K562 (cell line): Measurements from ENCODE around the gene ARL5C. TPM values are rescaled to one million over a fixed set of nuclear protein-coding genes. Genes with fewer than 3 reads are reported as not detected.

Source experiments
- ATAC-seq: fragments of 200-7000 bp; cut with Tn5 transposase; 3 replicates; pipeline ENCODE4 v1.9.1; 2020; ENCODE audit warnings: moderate library complexity
- BruUV-seq: library from RNA; stranded (reverse); fragments of 400-500 nt; replicated peaks from 2 replicates; lab custom pipeline; 2021; lab: Mats Ljungman, UMichigan
- CTCF ChIA-PET: fragments of 300-600 bp; formaldehyde crosslinking; extraction: SDS; loops from one replicate; lab custom pipeline; 2021; ENCODE audit warnings: low intra/inter-chr PET ratio; lab: Yijun Ruan, JAX
- POLR2A ChIA-PET: fragments of 300-600, 350-650 bp; sonication (Branson Sonifier 250); formaldehyde crosslinking; extraction: SDS; loops from one replicate; lab custom pipeline; 2021; ENCODE audit warnings: antibody characterized with exemption, inconsistent platforms; lab: Yijun Ruan, JAX
- DNase-seq, 4 experiments: peaks; one replicate each; pipeline versions ENCODE4 v3.0.0 to v3.0.0-alpha.2; 2011 to 2018; ENCODE audit warnings: low spot score in 3 of 4, mixed read lengths in 3 of 4; ENCODE audit errors: extremely low read depth in 1 of 4
- FAIRE-seq: peaks from 2 replicates; lab custom pipeline; 2011; peaks lifted over from hg19 to GRCh38; lab: Jason Lieb, UNC
- H2AFZ ChIP-seq: 2 replicates; pipeline ENCODE4 v1.6.0; 2011; ENCODE audit warnings: low read depth, low read length, control low read depth, inconsistent platforms
- H3K27ac ChIP-seq: fragments of 200-600 bp; 3 replicates; pipeline ENCODE4 v1.8.0; 2011; ENCODE audit warnings: low read depth, mild to moderate bottlenecking, control low read depth, inconsistent platforms, low read length, moderate library complexity, mixed read lengths; ENCODE audit errors: extremely low read depth
- H3K27me3 ChIP-seq, 2 experiments: fragments of 300-600 bp in 1 of 2; 2 replicates in 1 of 2; 3 replicates in 1 of 2; pipeline versions ENCODE4 v1.6.0 to v1.8.0; 2011; ENCODE audit warnings: inconsistent platforms in 2 of 2, low read length in 2 of 2, mild to moderate bottlenecking in 1 of 2, mixed read lengths in 1 of 2, moderate library complexity in 1 of 2; ENCODE audit not compliant: control insufficient read depth in 2 of 2, insufficient read depth in 2 of 2
- H3K36me3 ChIP-seq: fragments of 300-600 bp; 3 replicates; pipeline ENCODE4 v1.8.0; 2011; ENCODE audit warnings: mild to moderate bottlenecking, low read length, inconsistent platforms; ENCODE audit not compliant: control insufficient read depth, insufficient read depth
- H3K4me1 ChIP-seq, 2 experiments: fragments of 200-600 bp in 1 of 2; replicated peaks in 1 of 2; 2 replicates in 1 of 2; 3 replicates in 1 of 2; pipeline versions ENCODE4 v1.5.1 to v1.8.0; 2011; ENCODE audit warnings: inconsistent platforms in 2 of 2, low read length in 2 of 2, mild to moderate bottlenecking in 1 of 2, mixed read lengths in 1 of 2, moderate library complexity in 1 of 2; ENCODE audit not compliant: control insufficient read depth in 2 of 2, insufficient read depth in 2 of 2
- H3K4me2 ChIP-seq: 2 replicates; pipeline ENCODE4 v1.6.1; 2011; ENCODE audit warnings: low read length, control low read depth, inconsistent platforms, mixed read lengths; ENCODE audit not compliant: insufficient read depth
- H3K4me3 ChIP-seq: fragments of 200-600 bp; sonication (generic), shearing (Covaris generic); 2 replicates; pipeline ENCODE4 v1.5.1; 2016; ENCODE audit warnings: control low read depth, inconsistent platforms
- H3K79me2 ChIP-seq: fragments of 200-600 bp; 3 replicates; pipeline ENCODE4 v1.8.0; 2011; ENCODE audit warnings: low read length, inconsistent platforms; ENCODE audit not compliant: control insufficient read depth, insufficient read depth
- H3K9ac ChIP-seq, 2 experiments: 2 replicates each; pipeline versions ENCODE4 v1.6.0 to v1.6.1; 2011; ENCODE audit warnings: low read depth in 2 of 2, low read length in 2 of 2, control low read depth in 1 of 2, inconsistent platforms in 1 of 2, mild to moderate bottlenecking in 1 of 2, mixed read lengths in 1 of 2; ENCODE audit not compliant: insufficient read depth in 1 of 2
- H3K9me1 ChIP-seq: one replicate; pipeline ENCODE4 v1.6.0; 2011; ENCODE audit warnings: inconsistent platforms, mild to moderate bottlenecking, low read length, moderate library complexity; ENCODE audit not compliant: control insufficient read depth, insufficient read depth
- H3K9me3 ChIP-seq: replicated peaks from 2 replicates; pipeline ENCODE4 v1.5.1; 2011; ENCODE audit warnings: low read depth, low read length, inconsistent platforms; ENCODE audit not compliant: control insufficient read depth, insufficient read depth
- H4K20me1 ChIP-seq: replicated peaks from 2 replicates; pipeline ENCODE4 v1.6.1; 2011; ENCODE audit warnings: low read length, inconsistent platforms, mixed read lengths; ENCODE audit not compliant: control insufficient read depth, insufficient read depth
- BHLHE40 ChIP-seq: IDR thresholded peaks from 2 replicates; pipeline ENCODE4 v1.6.1; 2011; ENCODE audit warnings: low read length, improper control_type of control experiment
- CCNT2 ChIP-seq: IDR thresholded peaks from 2 replicates; pipeline ENCODE4 v1.6.1; 2011; ENCODE audit warnings: borderline replicate concordance, low read depth, mild to moderate bottlenecking, moderate library complexity, mixed read lengths, low read length; ENCODE audit not compliant: insufficient read length; ENCODE audit errors: extremely low read depth
- CHCHD3 ChIP-seq: fragments of 250-450 bp; sonication (Bioruptor Pico); IDR thresholded peaks from 2 replicates; pipeline ENCODE4 v2.1.2; 2022; ENCODE audit warnings: mild to moderate bottlenecking
- HDAC1 ChIP-seq, 2 experiments: fragments of 450-650 bp; IDR thresholded peaks; 2 replicates each; pipeline ENCODE4 v1.6.1; 2016 to 2017; ENCODE audit warnings: inconsistent platforms in 1 of 2, mild to moderate bottlenecking in 1 of 2, moderate library complexity in 1 of 2
- NFIC ChIP-seq: fragments of 450-650 bp; IDR thresholded peaks from 2 replicates; pipeline ENCODE4 v1.6.1; 2017; ENCODE audit warnings: mild to moderate bottlenecking, inconsistent platforms
- OTX1 ChIP-seq: fragments of 450-650 bp; formaldehyde crosslinking; IDR thresholded peaks from 2 replicates; pipeline ENCODE4 v1.4.0; 2022; ENCODE audit warnings: mild to moderate bottlenecking
- SRSF7 ChIP-seq: fragments of 200-400 bp; formaldehyde crosslinking; optimal IDR thresholded peaks from 2 replicates; pipeline ENCODE3; 2017; ENCODE audit warnings: mild to moderate bottlenecking, low read depth, low read length
- U2AF1 ChIP-seq: fragments of 200-400 bp; formaldehyde crosslinking; optimal IDR thresholded peaks from 2 replicates; pipeline ENCODE3; 2017; ENCODE audit warnings: mild to moderate bottlenecking, low read depth, low read length, moderate library complexity
- ZNF699 ChIP-seq: fragments of 250-450 bp; sonication (Bioruptor Pico); IDR thresholded peaks from 2 replicates; pipeline ENCODE4 v1.8.0; 2021; ENCODE audit warnings: mild to moderate bottlenecking, moderate library complexity; ENCODE audit not compliant: insufficient replicate concordance
- WGBS: fragments of 100-300 bp; shearing (Covaris generic); methylation state at CpG from one replicate; pipeline ENCODE4 v1.1.6; 2016; ENCODE audit warnings: low coverage, mixed read lengths; ENCODE audit not compliant: insufficient coverage; ENCODE audit errors: missing lambda C conversion rate; 5-methylcytosine and 5-hydroxymethylcytosine counted together
- in situ Hi-C: fragments of 300-500 bp; cut with MboI; formaldehyde crosslinking; loops from 4 replicates; pipeline ENCODE4 v1.15.0; 2018; ENCODE audit warnings: inconsistent platforms, mixed read lengths
- intact Hi-C: fragments of 100-400 bp; cut with micrococcal nuclease; formaldehyde crosslinking; loops from 2 replicates; pipeline ENCODE4 v1.14.2; 2022
- polyA plus RNA-seq, 8 experiments: library from polyadenylated mRNA; depleted of rRNA in 4 of 8; stranded (reverse) in 5 of 8; unstranded in 3 of 8; fragments of >200 nt; fragmentation: Nextera tagmentation in 2 of 8; fragmentation: Illumina TruSeq in 1 of 8; extraction: Ambion mirVana in 2 of 8; extraction: Trizol in 1 of 8; gene quantifications; 2 replicates each; pipeline versions ENCODE4 v1.2.1 to v1.2.3, GENCODE V29; 2011 to 2014; ENCODE audit warnings: inconsistent platforms in 1 of 8, missing spikeins in 1 of 8
- total RNA-seq, 7 experiments: library from RNA; depleted of rRNA in 6 of 7; stranded (reverse); fragments of >200 nt in 6 of 7; fragmentation: Illumina TruSeq in 2 of 7; extraction: Trizol in 2 of 7; gene quantifications; 2 replicates each; pipeline versions ENCODE4 v1.2.1 to v1.2.3, GENCODE V29; 2011 to 2021; ENCODE audit warnings: low replicate concordance in 1 of 7
- TF ChIP-seq, protein P1 (sequence below): sonication (generic); formaldehyde crosslinking; IDR thresholded peaks from 2 replicates; pipeline ENCODE4 v1.8.0; 2022; ENCODE audit warnings: missing genetic modification reagents, mild to moderate bottlenecking, moderate library complexity, borderline replicate concordance

The ARL5C gene
- total and polyA plus RNA-seq, 9 of the 15 experiments (the other 6 are each of a cell fraction or from before 2014, with no cell fraction given) = not detected

DNA sequence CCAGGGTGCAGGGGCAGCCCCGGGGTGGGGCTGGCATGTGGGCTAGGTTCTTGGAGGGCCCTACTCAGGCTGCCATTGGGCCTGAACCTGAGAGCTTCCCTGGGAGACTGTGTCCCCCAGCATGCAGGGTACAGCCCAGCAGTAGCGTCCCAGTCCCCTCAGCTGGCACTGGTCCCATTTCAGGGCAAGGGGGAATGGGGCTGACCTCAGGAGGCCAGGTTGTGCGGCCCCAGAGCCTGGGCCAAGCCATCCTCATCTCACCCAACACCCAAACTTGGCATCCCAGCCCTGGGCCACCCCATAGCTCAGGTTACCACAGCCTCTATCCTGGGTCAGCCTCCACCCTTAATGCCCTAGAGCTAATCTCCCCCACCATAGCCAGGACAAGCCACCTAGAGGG lies 20.8 kb downstream of the ARL5C start (continued):
- TF ChIP-seq SRSF7 = no peak
- no peak for TF ChIP-seq OTX1 (CRISPR knock-in tag)
- no peak for TF ChIP-seq ZNF699 (CRISPR knock-in tag)
- no peak for TF ChIP-seq CHCHD3 (CRISPR knock-in tag)
- TF ChIP-seq CCNT2 = no peak
- TF ChIP-seq HDAC1 (IDR thresholded peaks at IDR 0.05) = no peak

DNA sequence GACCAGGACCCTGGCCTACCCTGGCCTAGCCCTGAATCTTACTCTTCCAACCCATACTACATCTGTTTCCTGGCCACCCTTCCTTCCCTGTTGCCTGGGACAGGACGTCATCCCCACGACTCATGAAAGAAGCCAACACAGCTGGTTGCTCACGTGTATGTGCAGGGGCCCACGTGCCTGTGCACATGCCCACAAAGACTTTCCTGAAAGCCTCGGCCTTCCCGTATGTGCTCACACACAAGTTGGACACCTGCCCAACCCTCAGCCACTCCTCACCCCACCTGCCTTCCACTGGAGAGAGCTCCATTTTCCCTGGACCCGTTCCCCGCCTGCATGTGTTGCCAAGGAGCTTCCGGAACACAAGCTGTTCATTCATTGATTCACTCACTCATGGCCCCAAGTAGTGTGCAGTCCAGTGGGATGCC lies 21.5 kb downstream of the ARL5C start:
- Histone ChIP-seq H3K4me3 (no peak overlapping the region), H2AFZ (no peak overlapping the region), H3K4me2 (no peak overlapping the region), H3K36me3 (no peaks in the 10 kb centered on the region), H3K79me2 (no peaks in the 10 kb centered on the region), H3K9me3 (no peaks in the 10 kb centered on the region), H3K27ac (no peak overlapping the region), H3K27me3 (peaks cover 6 to 51% of the 10 kb centered on the region in 2 experiments; a peak in 3 of 5 replicates), H4K20me1 (no peaks in the 10 kb centered on the region), H3K9me1 (no peaks in the 10 kb centered on the region), H3K9ac (no peak overlapping the region; a peak in 1 of 4 replicates), H3K4me1 (peaks cover 0 to 8% of the 10 kb centered on the region in 2 experiments; a peak in 1 of 5 replicates)
- POLR2A ChIA-PET = no interaction called here
- ATAC-seq (no peak), DNase-seq (no peak), FAIRE-seq (no peak)
- in situ Hi-C loops = no loop called here
- CTCF ChIA-PET = no interaction called here
- intact Hi-C loops = no loop called here
- BruUV-seq = no TSS peak
- WGBS = 9% methylated on average over 9 of the region's 9 CpGs
- TF ChIP-seq BHLHE40 = peak; percentile 74
- TF ChIP-seq, protein P1, sequence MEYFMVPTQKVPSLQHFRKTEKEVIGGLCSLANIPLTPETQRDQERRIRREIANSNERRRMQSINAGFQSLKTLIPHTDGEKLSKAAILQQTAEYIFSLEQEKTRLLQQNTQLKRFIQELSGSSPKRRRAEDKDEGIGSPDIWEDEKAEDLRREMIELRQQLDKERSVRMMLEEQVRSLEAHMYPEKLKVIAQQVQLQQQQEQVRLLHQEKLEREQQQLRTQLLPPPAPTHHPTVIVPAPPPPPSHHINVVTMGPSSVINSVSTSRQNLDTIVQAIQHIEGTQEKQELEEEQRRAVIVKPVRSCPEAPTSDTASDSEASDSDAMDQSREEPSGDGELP (CRISPR knock-in tag) = 0 out of 2 replicates have a peak, but pooled peaks have one; percentile 11
- TF ChIP-seq U2AF1 = no peak
- 0 out of 2 replicates have a peak, but pooled peaks have one; percentile 4 for TF ChIP-seq NFIC
